GM12878 (cell line): ENCODE measurements around the gene SORBS1. TPM values are rescaled to one million over a fixed set of nuclear protein-coding genes. Genes with fewer than 3 reads are reported as not detected.

Experiments used
- ATAC-seq: fragments of 200-7000 bp; cut with Tn5 transposase; 3 replicates; pipeline ENCODE4 v1.9.1; 2020; ENCODE audit warnings: mild to moderate bottlenecking, moderate library complexity
- BruUV-seq: library from RNA; stranded (reverse); fragments of 400-500 nt; replicated peaks from 2 replicates; lab custom pipeline; 2021; lab: Mats Ljungman, UMichigan
- CTCF ChIA-PET: fragments of 300-600 bp; sonication (Branson Sonifier 250); formaldehyde crosslinking; extraction: SDS; loops from one replicate; lab custom pipeline; 2021; ENCODE audit warnings: inconsistent platforms; lab: Yijun Ruan, JAX
- POLR2A ChIA-PET: fragments of 350-600 bp; formaldehyde crosslinking; extraction: SDS; loops from one replicate; lab custom pipeline; 2021; ENCODE audit warnings: inconsistent platforms; lab: Charles Lee
- RAD21 ChIA-PET: fragments of 300-600 bp; sonication (Branson Sonifier 250); formaldehyde crosslinking; loops from one replicate; lab custom pipeline; 2023; ENCODE audit warnings: antibody characterized with exemption; ENCODE audit not compliant: unreplicated experiment; lab: Charles Lee
- SMC1A ChIA-PET: fragments of 300-600 bp; sonication (Branson Sonifier 250); formaldehyde crosslinking; loops from one replicate; lab custom pipeline; 2023; ENCODE audit not compliant: unreplicated experiment, uncharacterized antibody; lab: Charles Lee
- DNase-seq: peaks from one replicate; pipeline ENCODE4 v3.0.0-alpha.2; 2011; ENCODE audit warnings: low read depth, low spot score
- FAIRE-seq: peaks from 3 replicates; lab custom pipeline; 2011; peaks lifted over from hg19 to GRCh38; lab: Jason Lieb, UNC
- H2AFZ ChIP-seq: 2 replicates; pipeline ENCODE4 v1.6.0; 2011; ENCODE audit warnings: low read depth, low read length, control low read depth; ENCODE audit not compliant: control insufficient read depth
- H3K27ac ChIP-seq: 2 replicates; pipeline ENCODE4 v1.5.1; 2011; ENCODE audit warnings: control low read depth; ENCODE audit not compliant: control insufficient read depth, insufficient read depth
- H3K27me3 ChIP-seq, 2 experiments: replicated peaks in 1 of 2; 2 replicates each; pipeline versions ENCODE4 v1.6.0 to v1.6.1; 2011; ENCODE audit warnings: low read length in 1 of 2; ENCODE audit not compliant: control insufficient read depth in 2 of 2, insufficient read depth in 2 of 2
- H3K36me3 ChIP-seq, 2 experiments: 2 replicates each; pipeline ENCODE4 v1.5.1; 2011; ENCODE audit warnings: low read length in 1 of 2; ENCODE audit not compliant: control insufficient read depth in 2 of 2, insufficient read depth in 2 of 2
- H3K4me1 ChIP-seq: 2 replicates; pipeline ENCODE4 v1.6.1; 2011; ENCODE audit warnings: mild to moderate bottlenecking, low read length, moderate library complexity, mixed read lengths; ENCODE audit not compliant: control insufficient read depth, insufficient read depth
- H3K4me2 ChIP-seq: 2 replicates; pipeline ENCODE4 v1.6.0; 2011; ENCODE audit warnings: control low read depth; ENCODE audit not compliant: control insufficient read depth, insufficient read depth
- H3K4me3 ChIP-seq: fragments of 200-600 bp; sonication (generic); 2 replicates; pipeline ENCODE4 v1.5.1; 2016
- H3K79me2 ChIP-seq: 2 replicates; pipeline ENCODE4 v1.6.0; 2011; ENCODE audit warnings: low read length; ENCODE audit not compliant: control insufficient read depth, insufficient read depth
- H3K9ac ChIP-seq: 2 replicates; pipeline ENCODE4 v1.8.0; 2011; ENCODE audit warnings: low read length, control low read depth, mixed read lengths; ENCODE audit not compliant: control insufficient read depth, insufficient read depth
- H3K9me3 ChIP-seq: replicated peaks from 3 replicates; pipeline ENCODE4 v1.5.1; 2011; ENCODE audit warnings: mild to moderate bottlenecking, low read length; ENCODE audit not compliant: control insufficient read depth, insufficient read depth
- H4K20me1 ChIP-seq: 2 replicates; pipeline ENCODE4 v1.6.0; 2011; ENCODE audit not compliant: control insufficient read depth, insufficient read depth
- CHD2 ChIP-seq: IDR thresholded peaks from 2 replicates; pipeline ENCODE4 v1.6.1; 2011; ENCODE audit warnings: low read depth, low read length, improper control_type of control experiment, borderline replicate concordance
- EGR1 ChIP-seq, 2 experiments: IDR thresholded peaks; 1 replicate in 1 of 2; 2 replicates in 1 of 2; pipeline ENCODE4 v1.6.1; 2011 to 2012; ENCODE audit warnings: low read depth in 2 of 2, low read length in 2 of 2, borderline replicate concordance in 1 of 2, mild to moderate bottlenecking in 1 of 2, moderate library complexity in 1 of 2
- EP300 ChIP-seq, 2 experiments: fragments of 150-350 bp in 1 of 2; IDR thresholded peaks; 2 replicates each; pipeline ENCODE4 v1.6.1; 2011 to 2012; ENCODE audit warnings: low read depth in 2 of 2, low read length in 2 of 2, borderline replicate concordance in 1 of 2, improper control_type of control experiment in 1 of 2, inconsistent platforms in 1 of 2; ENCODE audit not compliant: control insufficient read depth in 1 of 2
- ETV6 ChIP-seq, 2 experiments: fragments of 450-650 bp in 1 of 2; IDR thresholded peaks in 1 of 2; conservative IDR thresholded peaks in 1 of 2; 2 replicates each; pipeline ENCODE4 v1.6.1; 2014; ENCODE audit warnings: antibody characterized with exemption in 1 of 2, borderline replicate concordance in 1 of 2, low read depth in 1 of 2, mild to moderate bottlenecking in 1 of 2, moderate library complexity in 1 of 2
- FOS ChIP-seq: IDR thresholded peaks from 3 replicates; pipeline ENCODE4 v1.6.1; 2011; ENCODE audit warnings: borderline replicate concordance; ENCODE audit not compliant: insufficient read length; ENCODE audit errors: extremely low read depth
- GATAD2B ChIP-seq: fragments of 450-650 bp; conservative IDR thresholded peaks from 2 replicates; pipeline ENCODE4 v1.6.1; 2017; ENCODE audit warnings: low read depth, mild to moderate bottlenecking, moderate library complexity
- HCFC1 ChIP-seq: fragments of 150-350 bp; IDR thresholded peaks from 2 replicates; pipeline ENCODE4 v1.6.1; 2014; ENCODE audit warnings: low read length
- MTA3 ChIP-seq: IDR thresholded peaks from 2 replicates; pipeline ENCODE4 v1.6.1; 2012; ENCODE audit warnings: low read length, inconsistent platforms, borderline replicate concordance
- NFYA ChIP-seq: IDR thresholded peaks from 2 replicates; pipeline ENCODE4 v1.6.1; 2011; ENCODE audit warnings: low read depth, mild to moderate bottlenecking, low read length, improper control_type of control experiment, borderline replicate concordance
- STAT1 ChIP-seq: fragments of 450-650 bp; conservative IDR thresholded peaks from 2 replicates; pipeline ENCODE4 v1.6.1; 2014; ENCODE audit warnings: antibody characterized with exemption, mild to moderate bottlenecking
- ZBED1 ChIP-seq: IDR thresholded peaks from 2 replicates; pipeline ENCODE4 v1.6.1; 2016; ENCODE audit warnings: borderline replicate concordance
- ZNF274 ChIP-seq: IDR thresholded peaks from one replicate; pipeline ENCODE4 v1.8.0; 2011; ENCODE audit not compliant: insufficient read length, insufficient read depth
- WGBS: methylation state at CpG from one replicate; pipeline ENCODE4 v1.1.6; 2016; ENCODE audit warnings: low lambda C conversion rate; ENCODE audit not compliant: insufficient replicate concordance, insufficient coverage; ENCODE audit errors: missing lambda C conversion rate; 5-methylcytosine and 5-hydroxymethylcytosine counted together
- in situ Hi-C: fragments of 300-500 bp; cut with MboI; formaldehyde crosslinking; loops from 9 replicates; pipeline ENCODE4 v1.14.3; 2018; ENCODE audit warnings: mixed read lengths
- intact Hi-C: fragments of 100-400 bp; cut with micrococcal nuclease; formaldehyde crosslinking; loops from one replicate; pipeline ENCODE4 v1.14.2; 2022; ENCODE audit not compliant: unreplicated experiment
- polyA plus RNA-seq, 11 experiments: library from polyadenylated mRNA; depleted of rRNA in 4 of 11; unstranded in 6 of 11; stranded (reverse) in 5 of 11; fragments of >200 nt; fragmentation: Nextera tagmentation in 4 of 11; fragmentation: Illumina TruSeq in 1 of 11; extraction: Ambion mirVana in 4 of 11; extraction: Trizol in 1 of 11; gene quantifications; 1 replicate in 1 of 11; 2 replicates in 10 of 11; pipeline versions ENCODE4 v1.2.1 to v1.2.3, GENCODE V29; 2011 to 2016; ENCODE audit warnings: inconsistent platforms in 2 of 11, missing spikeins in 2 of 11, low read depth in 1 of 11
- total RNA-seq, 4 experiments: library from RNA; depleted of rRNA in 3 of 4; stranded (reverse); fragments of >200 nt in 3 of 4; fragmentation: Illumina TruSeq in 1 of 4; extraction: Trizol in 1 of 4; gene quantifications; 2 replicates each; pipeline versions ENCODE4 v1.2.1 to v1.2.3, GENCODE V29; 2013 to 2021
- TF ChIP-seq, protein P1 (sequence below): IDR thresholded peaks from 2 replicates; pipeline ENCODE4 v1.6.1; 2011; ENCODE audit warnings: mild to moderate bottlenecking, low read depth, low read length, moderate library complexity; ENCODE audit not compliant: insufficient replicate concordance
- TF ChIP-seq, protein P2 (sequence below): IDR thresholded peaks from 2 replicates; pipeline ENCODE4 v1.6.1; 2011; ENCODE audit warnings: borderline replicate concordance, low read depth, mild to moderate bottlenecking, moderate library complexity, mixed read lengths, low read length; ENCODE audit not compliant: insufficient read depth; ENCODE audit errors: extremely low read length
- TF ChIP-seq, protein P3 (sequence below): fragments of 150-350 bp; IDR thresholded peaks from 2 replicates; pipeline ENCODE4 v1.6.1; 2016; ENCODE audit warnings: low read depth, low read length
- TF ChIP-seq, protein P4 (sequence below): fragments of 450-650 bp; IDR thresholded peaks from 2 replicates; pipeline ENCODE4 v1.6.1; 2014; ENCODE audit warnings: mild to moderate bottlenecking

The SORBS1 gene
- total and polyA plus RNA-seq, 10 of the 15 experiments (the other 5 are each of a cell fraction or from before 2014, with no cell fraction given) = 0.13 to 0.75 (median 0.39) TPM

DNA sequence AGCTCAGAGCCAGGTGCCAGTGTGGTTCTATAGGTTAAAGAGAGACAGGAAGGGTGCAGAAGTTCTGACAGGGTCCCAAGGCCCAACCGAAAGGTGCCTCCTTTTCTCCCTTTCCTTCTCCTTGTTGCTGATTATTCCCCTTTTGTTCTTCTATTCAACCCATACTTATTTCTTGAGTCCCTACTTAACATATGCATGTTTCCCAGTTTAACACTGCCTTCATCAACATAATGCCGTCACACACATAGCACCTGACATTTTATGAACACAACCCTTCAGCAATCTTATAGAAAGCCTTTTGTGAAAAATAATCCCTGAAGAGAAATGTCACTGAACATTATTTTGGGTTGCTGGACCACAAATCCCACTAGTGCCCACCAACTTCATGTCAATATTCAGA lies 39.1 kb downstream of the SORBS1 start:
- SMC1A ChIA-PET = no interaction called here
- in situ Hi-C loops = no loop called here

More for the DNA sequence above, 39.1 kb downstream of the SORBS1 start:
- H3K4me1 ChIP-seq = no peaks in the 10 kb centered on the region
- no peaks in the 10 kb centered on the region for H3K9me3 ChIP-seq
- 48% methylated on average over 2 of the region's 2 CpGs for WGBS
- intact Hi-C loops = no loop called here
- H3K27ac ChIP-seq = no peak overlapping the region
- ChIA-PET POLR2A (no interaction called here), RAD21 (no interaction called here), CTCF (no interaction called here)
- DNase-seq (no peak), ATAC-seq (no peak), FAIRE-seq (no peak)
- H2AFZ ChIP-seq = no peak overlapping the region
- no peaks in the 10 kb centered on the region for H3K79me2 ChIP-seq
- TF ChIP-seq ZBED1 (no peak), ZNF274 (no peak), STAT1 (no peak), EP300 (IDR thresholded peaks at IDR 0.05; ENCODE audit: borderline replicate concordance in 1 of 2, control insufficient read depth in 1 of 2, low read depth in 2 of 2, low read length in 2 of 2) (no peak), EGR1 (IDR thresholded peaks at IDR 0.05; ENCODE audit: borderline replicate concordance in 1 of 2, low read depth in 2 of 2, low read length in 2 of 2) (no peak), GATAD2B (no peak), HCFC1 (no peak), FOS (no peak), ETV6 (conservative IDR thresholded peaks at IDR 0.05 in 1 of 2, IDR thresholded peaks at IDR 0.05 in 1 of 2; ENCODE audit: borderline replicate concordance in 1 of 2, low read depth in 1 of 2) (no peak), MTA3 (no peak), CHD2 (no peak), NFYA (no peak)
- TF ChIP-seq, protein P1, sequence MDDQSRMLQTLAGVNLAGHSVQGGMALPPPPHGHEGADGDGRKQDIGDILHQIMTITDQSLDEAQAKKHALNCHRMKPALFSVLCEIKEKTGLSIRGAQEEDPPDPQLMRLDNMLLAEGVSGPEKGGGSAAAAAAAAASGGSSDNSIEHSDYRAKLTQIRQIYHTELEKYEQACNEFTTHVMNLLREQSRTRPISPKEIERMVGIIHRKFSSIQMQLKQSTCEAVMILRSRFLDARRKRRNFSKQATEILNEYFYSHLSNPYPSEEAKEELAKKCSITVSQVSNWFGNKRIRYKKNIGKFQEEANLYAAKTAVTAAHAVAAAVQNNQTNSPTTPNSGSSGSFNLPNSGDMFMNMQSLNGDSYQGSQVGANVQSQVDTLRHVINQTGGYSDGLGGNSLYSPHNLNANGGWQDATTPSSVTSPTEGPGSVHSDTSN = no peak
- TF ChIP-seq, protein P2, sequence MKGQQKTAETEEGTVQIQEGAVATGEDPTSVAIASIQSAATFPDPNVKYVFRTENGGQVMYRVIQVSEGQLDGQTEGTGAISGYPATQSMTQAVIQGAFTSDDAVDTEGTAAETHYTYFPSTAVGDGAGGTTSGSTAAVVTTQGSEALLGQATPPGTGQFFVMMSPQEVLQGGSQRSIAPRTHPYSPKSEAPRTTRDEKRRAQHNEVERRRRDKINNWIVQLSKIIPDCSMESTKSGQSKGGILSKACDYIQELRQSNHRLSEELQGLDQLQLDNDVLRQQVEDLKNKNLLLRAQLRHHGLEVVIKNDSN = no peak
- TF ChIP-seq, protein P3, sequence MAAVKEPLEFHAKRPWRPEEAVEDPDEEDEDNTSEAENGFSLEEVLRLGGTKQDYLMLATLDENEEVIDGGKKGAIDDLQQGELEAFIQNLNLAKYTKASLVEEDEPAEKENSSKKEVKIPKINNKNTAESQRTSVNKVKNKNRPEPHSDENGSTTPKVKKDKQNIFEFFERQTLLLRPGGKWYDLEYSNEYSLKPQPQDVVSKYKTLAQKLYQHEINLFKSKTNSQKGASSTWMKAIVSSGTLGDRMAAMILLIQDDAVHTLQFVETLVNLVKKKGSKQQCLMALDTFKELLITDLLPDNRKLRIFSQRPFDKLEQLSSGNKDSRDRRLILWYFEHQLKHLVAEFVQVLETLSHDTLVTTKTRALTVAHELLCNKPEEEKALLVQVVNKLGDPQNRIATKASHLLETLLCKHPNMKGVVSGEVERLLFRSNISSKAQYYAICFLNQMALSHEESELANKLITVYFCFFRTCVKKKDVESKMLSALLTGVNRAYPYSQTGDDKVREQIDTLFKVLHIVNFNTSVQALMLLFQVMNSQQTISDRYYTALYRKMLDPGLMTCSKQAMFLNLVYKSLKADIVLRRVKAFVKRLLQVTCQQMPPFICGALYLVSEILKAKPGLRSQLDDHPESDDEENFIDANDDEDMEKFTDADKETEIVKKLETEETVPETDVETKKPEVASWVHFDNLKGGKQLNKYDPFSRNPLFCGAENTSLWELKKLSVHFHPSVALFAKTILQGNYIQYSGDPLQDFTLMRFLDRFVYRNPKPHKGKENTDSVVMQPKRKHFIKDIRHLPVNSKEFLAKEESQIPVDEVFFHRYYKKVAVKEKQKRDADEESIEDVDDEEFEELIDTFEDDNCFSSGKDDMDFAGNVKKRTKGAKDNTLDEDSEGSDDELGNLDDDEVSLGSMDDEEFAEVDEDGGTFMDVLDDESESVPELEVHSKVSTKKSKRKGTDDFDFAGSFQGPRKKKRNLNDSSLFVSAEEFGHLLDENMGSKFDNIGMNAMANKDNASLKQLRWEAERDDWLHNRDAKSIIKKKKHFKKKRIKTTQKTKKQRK = no peak
- TF ChIP-seq, protein P4, sequence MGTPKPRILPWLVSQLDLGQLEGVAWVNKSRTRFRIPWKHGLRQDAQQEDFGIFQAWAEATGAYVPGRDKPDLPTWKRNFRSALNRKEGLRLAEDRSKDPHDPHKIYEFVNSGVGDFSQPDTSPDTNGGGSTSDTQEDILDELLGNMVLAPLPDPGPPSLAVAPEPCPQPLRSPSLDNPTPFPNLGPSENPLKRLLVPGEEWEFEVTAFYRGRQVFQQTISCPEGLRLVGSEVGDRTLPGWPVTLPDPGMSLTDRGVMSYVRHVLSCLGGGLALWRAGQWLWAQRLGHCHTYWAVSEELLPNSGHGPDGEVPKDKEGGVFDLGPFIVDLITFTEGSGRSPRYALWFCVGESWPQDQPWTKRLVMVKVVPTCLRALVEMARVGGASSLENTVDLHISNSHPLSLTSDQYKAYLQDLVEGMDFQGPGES = no peak
- no peak overlapping the region for H3K9ac ChIP-seq
- peaks cover 0 to 8% of the 10 kb centered on the region in 2 experiments; a peak in 2 of 4 replicates for H3K27me3 ChIP-seq
- H4K20me1 ChIP-seq = no peaks in the 10 kb centered on the region
- BruUV-seq = no TSS peak
- H3K4me3 ChIP-seq = no peak overlapping the region
- H3K36me3 ChIP-seq = no peaks in the 10 kb centered on the region
- H3K4me2 ChIP-seq = no peak overlapping the region
